ENCODE data around the gene GIMAP1.

- TF ChIP-seq POLR2A (IDR thresholded peaks at IDR 0.05) (no peak), CTCF (IDR thresholded peaks at IDR 0.05) (no peak), POLR2AphosphoS5 (IDR thresholded peaks at IDR 0.05) (no peak)
Observed at GRCh38 chr7:150735596-150736358, 19.4 kb downstream of the GIMAP1 start.

All from upper lobe of left lung (tissue), 4 donors.